PC-9 (cell line): ENCODE data around the gene TMEM156. TPM values are rescaled to one million over a fixed set of nuclear protein-coding genes. Genes with fewer than 3 reads are reported as not detected.

ENCODE experiments used
- BruUV-seq: library from RNA; stranded (reverse); fragments of 400-500 nt; replicated peaks from 2 replicates; lab custom pipeline; 2021; lab: Mats Ljungman, UMichigan
- CTCF ChIA-PET: fragments of 300-600 bp; sonication (Branson Sonifier 250); formaldehyde crosslinking; loops from one replicate; lab custom pipeline; 2022; ENCODE audit warnings: antibody characterized with exemption; lab: Charles Lee
- POLR2A ChIA-PET: fragments of 300-600 bp; sonication (Branson Sonifier 250); formaldehyde crosslinking; loops from one replicate; lab custom pipeline; 2022; ENCODE audit warnings: antibody characterized with exemption; ENCODE audit not compliant: unreplicated experiment; lab: Charles Lee
- DNase-seq, 2 experiments: peaks; one replicate each; pipeline versions ENCODE4 v3.0.0 to v3.0.0-alpha.2; 2015 to 2022; ENCODE audit warnings: mixed read lengths in 1 of 2
- H2AFZ ChIP-seq: fragments of 200-600 bp; sonication (generic); 2 replicates; pipeline ENCODE4 v1.8.1; 2017; ENCODE audit warnings: antibody characterized with exemption
- H3F3A ChIP-seq: fragments of 200-600 bp; sonication (generic); 2 replicates; pipeline ENCODE4 v1.8.1; 2017; ENCODE audit warnings: antibody characterized with exemption, mild to moderate bottlenecking, low read depth; ENCODE audit not compliant: insufficient read depth
- H3K27ac ChIP-seq: fragments of 200-600 bp; sonication (generic); 2 replicates; pipeline ENCODE4 v1.6.1; 2016; ENCODE audit warnings: mixed run types
- H3K27me3 ChIP-seq: fragments of 200-600 bp; sonication (generic); 2 replicates; pipeline ENCODE4 v1.6.1; 2016; ENCODE audit warnings: low read depth, mixed run types; ENCODE audit not compliant: insufficient read depth
- H3K36me3 ChIP-seq: fragments of 200-600 bp; sonication (generic); 2 replicates; pipeline ENCODE4 v1.6.1; 2016; ENCODE audit warnings: low read depth, mixed run types
- H3K4me1 ChIP-seq: fragments of 200-600 bp; sonication (generic); replicated peaks from 2 replicates; pipeline ENCODE4 v1.6.1; 2016; ENCODE audit warnings: mixed run types; ENCODE audit not compliant: insufficient read depth
- H3K4me2 ChIP-seq: fragments of 200-600 bp; sonication (generic); 2 replicates; pipeline ENCODE4 v1.6.1; 2017; ENCODE audit warnings: mixed run types
- H3K4me3 ChIP-seq: fragments of 200-600 bp; sonication (generic); 2 replicates; pipeline ENCODE4 v1.6.1; 2016; ENCODE audit warnings: mixed run types
- H3K79me2 ChIP-seq: fragments of 200-600 bp; sonication (generic); 2 replicates; pipeline ENCODE4 v1.6.1; 2017; ENCODE audit warnings: low read depth, mixed run types
- H3K9me2 ChIP-seq: fragments of 200-600 bp; sonication (generic); 2 replicates; pipeline ENCODE4 v1.8.1; 2017; ENCODE audit warnings: mild to moderate bottlenecking; ENCODE audit not compliant: insufficient read depth
- H3K9me3 ChIP-seq: fragments of 200-600 bp; sonication (generic); 2 replicates; pipeline ENCODE4 v1.8.1; 2016; ENCODE audit warnings: low read depth; ENCODE audit not compliant: insufficient read depth
- H4K20me1 ChIP-seq: fragments of 200-600 bp; sonication (generic); 2 replicates; pipeline ENCODE4 v1.8.1; 2017; ENCODE audit not compliant: insufficient read depth
- EZH2 ChIP-seq: fragments of 200-600 bp; sonication (generic); IDR thresholded peaks from 2 replicates; pipeline ENCODE4 v1.8.0; 2017; ENCODE audit warnings: antibody characterized with exemption, low read depth
- intact Hi-C: fragments of 100-400 bp; cut with micrococcal nuclease; formaldehyde crosslinking; loops from one replicate; pipeline ENCODE4 v1.10.0; 2022; ENCODE audit not compliant: unreplicated experiment
- total RNA-seq: library from RNA; stranded (reverse); gene quantifications from 2 replicates; pipeline ENCODE4 v1.2.3, GENCODE V29; 2021
- TF ChIP-seq, protein P1 (sequence below): fragments of 200-600 bp; sonication (generic); conservative IDR thresholded peaks from 2 replicates; pipeline ENCODE4 v1.6.1; 2017; ENCODE audit warnings: mixed run types, antibody characterized with exemption, mild to moderate bottlenecking, moderate library complexity

The TMEM156 gene
- total RNA-seq, 1 experiment from 2014 or later: 29.3 TPM

DNA sequence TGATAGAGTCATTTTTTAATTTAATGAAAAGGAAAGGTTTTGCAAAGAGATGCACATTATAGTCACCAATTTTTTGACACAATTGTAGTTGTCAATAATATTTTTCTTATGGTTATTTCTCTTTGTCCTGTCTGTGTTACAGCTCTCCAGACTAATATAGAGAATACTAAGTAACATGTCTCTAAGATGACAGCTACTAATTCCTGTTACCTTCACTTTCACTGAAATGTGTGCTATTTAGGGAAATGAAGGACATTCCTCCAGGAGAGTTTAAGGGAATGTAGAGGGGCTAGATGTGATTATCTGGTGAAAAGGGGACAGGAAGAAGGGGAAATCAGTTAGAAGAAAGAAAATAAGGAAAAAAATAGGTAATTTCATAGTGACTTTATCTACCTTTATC, 31.2 kb upstream of the TMEM156 start:
- Histone ChIP-seq H3K79me2 (peaks cover 85% of the 10 kb centered on the region), H3K4me3 (no peak overlapping the region), H3K27me3 (no peaks in the 10 kb centered on the region), H3K4me1 (no peaks in the 10 kb centered on the region), H4K20me1 (peaks cover 8% of the 10 kb centered on the region), H3K9me2 (peaks cover 4% of the 10 kb centered on the region; the same call in 1 of the 2 replicates), H3K4me2 (no peak overlapping the region), H3F3A (peaks cover 14% of the 10 kb centered on the region; the same call in 1 of the 2 replicates), H2AFZ (no peak overlapping the region), H3K36me3 (peaks cover 9% of the 10 kb centered on the region), H3K27ac (no peak overlapping the region), H3K9me3 (no peaks in the 10 kb centered on the region)
- no peak for DNase-seq
- POLR2A ChIA-PET: interaction anchor here (0.7 kb wide), 1 partner anchor 135 kb away, joined by 3 read pairs; no protein-coding TSS in a partner anchor
- intact Hi-C loops: no loop called here
- CTCF ChIA-PET: no interaction called here
- BruUV-seq: no TSS peak
- TF ChIP-seq, protein P1, sequence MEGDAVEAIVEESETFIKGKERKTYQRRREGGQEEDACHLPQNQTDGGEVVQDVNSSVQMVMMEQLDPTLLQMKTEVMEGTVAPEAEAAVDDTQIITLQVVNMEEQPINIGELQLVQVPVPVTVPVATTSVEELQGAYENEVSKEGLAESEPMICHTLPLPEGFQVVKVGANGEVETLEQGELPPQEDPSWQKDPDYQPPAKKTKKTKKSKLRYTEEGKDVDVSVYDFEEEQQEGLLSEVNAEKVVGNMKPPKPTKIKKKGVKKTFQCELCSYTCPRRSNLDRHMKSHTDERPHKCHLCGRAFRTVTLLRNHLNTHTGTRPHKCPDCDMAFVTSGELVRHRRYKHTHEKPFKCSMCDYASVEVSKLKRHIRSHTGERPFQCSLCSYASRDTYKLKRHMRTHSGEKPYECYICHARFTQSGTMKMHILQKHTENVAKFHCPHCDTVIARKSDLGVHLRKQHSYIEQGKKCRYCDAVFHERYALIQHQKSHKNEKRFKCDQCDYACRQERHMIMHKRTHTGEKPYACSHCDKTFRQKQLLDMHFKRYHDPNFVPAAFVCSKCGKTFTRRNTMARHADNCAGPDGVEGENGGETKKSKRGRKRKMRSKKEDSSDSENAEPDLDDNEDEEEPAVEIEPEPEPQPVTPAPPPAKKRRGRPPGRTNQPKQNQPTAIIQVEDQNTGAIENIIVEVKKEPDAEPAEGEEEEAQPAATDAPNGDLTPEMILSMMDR: no peak
- no peak for TF ChIP-seq EZH2

DNA sequence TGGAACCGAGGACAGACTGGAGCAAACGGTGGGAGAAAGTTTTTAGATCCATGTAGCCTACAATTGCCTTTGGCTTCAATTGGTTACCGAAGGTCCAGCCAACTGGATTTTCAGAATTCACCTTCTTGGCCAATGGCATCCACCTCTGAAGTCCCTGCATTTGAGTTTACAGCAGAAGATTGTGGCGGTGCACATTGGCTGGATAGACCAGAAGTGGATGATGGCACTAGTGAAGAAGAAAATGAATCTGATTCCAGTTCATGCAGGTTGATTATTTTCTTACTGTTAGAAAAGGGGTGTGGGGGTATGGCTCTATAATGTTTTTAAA, 30.5 kb upstream of the TMEM156 start:
- Histone ChIP-seq H3F3A (peaks cover 14% of the 10 kb centered on the region; the same call in 1 of the 2 replicates), H4K20me1 (peaks cover 8% of the 10 kb centered on the region), H3K27ac (no peak overlapping the region), H3K36me3 (peaks cover 9% of the 10 kb centered on the region), H3K4me3 (no peak overlapping the region), H3K27me3 (no peaks in the 10 kb centered on the region), H3K9me2 (peaks cover 4% of the 10 kb centered on the region; the same call in 1 of the 2 replicates), H3K9me3 (no peaks in the 10 kb centered on the region), H3K4me1 (no peaks in the 10 kb centered on the region), H3K79me2 (peaks cover 87% of the 10 kb centered on the region), H2AFZ (no peak overlapping the region), H3K4me2 (no peak overlapping the region)
- DNase-seq: no peak
- BruUV-seq: no TSS peak
- CTCF ChIA-PET: no interaction called here
- intact Hi-C loops: no loop called here
- TF ChIP-seq, protein P1: no peak
- no peak for TF ChIP-seq EZH2
- POLR2A ChIA-PET: no interaction called here

DNA sequence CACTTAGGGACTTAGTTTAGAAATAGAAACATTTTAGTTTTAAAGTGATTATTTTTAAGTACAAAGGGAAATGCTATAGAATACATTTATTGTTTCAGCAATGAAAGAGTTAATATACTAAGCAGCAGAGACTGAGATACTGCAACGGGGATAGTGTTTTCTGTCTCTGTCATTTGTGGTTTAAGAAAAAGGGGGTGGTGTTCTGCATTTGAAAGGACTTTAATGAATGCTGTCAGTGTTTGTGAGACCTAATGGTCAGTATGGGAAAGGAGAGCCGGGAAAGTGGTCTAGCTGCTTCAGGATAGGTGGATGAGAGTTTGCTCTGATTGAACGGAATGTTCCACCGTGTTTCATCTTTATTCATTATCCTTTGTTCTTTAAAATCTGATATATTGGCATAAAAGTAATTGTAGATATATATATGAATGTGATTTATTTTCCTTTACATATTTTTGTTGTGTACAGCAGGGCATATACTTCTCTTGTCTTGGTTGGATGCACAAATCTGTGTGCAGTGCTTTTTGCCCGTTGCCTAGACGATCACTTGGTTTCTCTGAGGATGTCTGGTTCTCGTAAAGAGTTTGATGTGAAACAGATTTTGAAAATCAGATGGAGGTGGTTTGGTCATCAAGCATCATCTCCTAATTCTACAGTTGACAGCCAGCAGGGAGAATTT, 30.0 kb upstream of the TMEM156 start, which contains the start of gene KLHL5:
Gene KLHL5, plus strand, starts transcription at position 139 of the 676 bp plus-strand sequence. Its CDS starts 421 bp downstream, at position 560.
- peaks cover 4% of the 10 kb centered on the region; the same call in 1 of the 2 replicates for H3K9me2 ChIP-seq
- peaks cover 90% of the 10 kb centered on the region for H3K79me2 ChIP-seq
- TF ChIP-seq, protein P1: no peak
- TF ChIP-seq EZH2: no peak
- H3K27ac ChIP-seq: no peak within 1 kb of the TSS
- POLR2A ChIA-PET: no interaction called here
- no peak within 1 kb of the TSS for H3K4me3 ChIP-seq
- intact Hi-C loops: no loop called here
- no peaks in the 10 kb centered on the region for H3K27me3 ChIP-seq
- H4K20me1 ChIP-seq: peaks cover 8% of the 10 kb centered on the region
- peaks cover 14% of the 10 kb centered on the region; the same call in 1 of the 2 replicates for H3F3A ChIP-seq
- CTCF ChIA-PET: no interaction called here
- no peak within 1 kb of the TSS for H2AFZ ChIP-seq
- H3K9me3 ChIP-seq: no peaks in the 10 kb centered on the region
- BruUV-seq: no TSS peak
- no peaks in the 10 kb centered on the region for H3K4me1 ChIP-seq
- peaks cover 9% of the 10 kb centered on the region for H3K36me3 ChIP-seq
- H3K4me2 ChIP-seq: no peak within 1 kb of the TSS
- DNase-seq: no peak
